Right atrium auricular region (tissue), 2 donors: Measurements from ENCODE around the gene ABL1. TPM values are rescaled to one million over a fixed set of nuclear protein-coding genes. Genes with fewer than 3 reads are reported as not detected.

ENCODE experiments used
- DNase-seq: peaks from one replicate; pipeline ENCODE4 v3.0.0-alpha.2; 2019; ENCODE audit warnings: low spot score
- H3K27ac ChIP-seq, 2 donors: fragments of 200-600 bp; sonication (generic); 1 replicate in 1 of 2; 2 replicates in 1 of 2; pipeline ENCODE4 v1.5.1; 2016 to 2019
- H3K27me3 ChIP-seq, 2 donors: fragments of 200-600 bp; sonication (generic); one replicate each; pipeline versions ENCODE4 v1.5.1 to v1.6.0; 2017 to 2019
- H3K36me3 ChIP-seq: fragments of 200-600 bp; sonication (generic); one replicate; pipeline ENCODE4 v1.5.1; 2016
- H3K4me1 ChIP-seq, 2 donors: fragments of 200-600 bp; sonication (generic); one replicate each; pipeline versions ENCODE4 v1.5.1 to v1.6.0; 2017 to 2019
- H3K4me3 ChIP-seq, 2 donors: fragments of 200-600 bp; sonication (generic); 1 replicate in 1 of 2; 2 replicates in 1 of 2; pipeline ENCODE4 v1.5.1; 2017 to 2019; ENCODE audit warnings: mild to moderate bottlenecking in 1 of 2, moderate library complexity in 1 of 2
- H3K9me3 ChIP-seq, 2 donors: fragments of 200-600 bp; sonication (generic); one replicate each; pipeline ENCODE4 v1.5.1; 2019
- CTCF ChIP-seq, 2 donors: fragments of 200-600 bp; sonication (generic); IDR thresholded peaks; one replicate each; pipeline ENCODE4 v1.5.1; 2019; ENCODE audit warnings: antibody characterized with exemption in 2 of 2
- total RNA-seq, 2 donors: library from RNA; depleted of rRNA; stranded (reverse); fragments of >200 nt; gene quantifications; one replicate each; pipeline ENCODE4 v1.1.0, GENCODE V29; 2016

ABL1 gene
- total RNA-seq, 2 donors from 2014 or later, result 26.3 to 38.9 TPM

GRCh38 chr9:130934246-130934645 lies 99.2 kb downstream of the ABL1 start:
- no peak for TF ChIP-seq CTCF (IDR thresholded peaks at IDR 0.05)
- Histone ChIP-seq H3K9me3 (no peaks in the 10 kb centered on the region), H3K27ac (no peak overlapping the region), H3K36me3 (no peaks in the 10 kb centered on the region), H3K4me3 (no peak overlapping the region), H3K4me1 (peaks cover 0 to 59% of the 10 kb centered on the region in 2 donors), H3K27me3 (peaks cover 8 to 27% of the 10 kb centered on the region in 2 donors)
- no peak for DNase-seq

- no peak for DNase-seq
- H3K4me1 ChIP-seq, result peaks cover 0 to 61% of the 10 kb centered on the region in 2 donors
- no peaks in the 10 kb centered on the region for H3K9me3 ChIP-seq
- TF ChIP-seq CTCF (IDR thresholded peaks at IDR 0.05), result no peak
- H3K4me3 ChIP-seq, result no peak overlapping the region
- H3K27me3 ChIP-seq, result peaks cover 8 to 30% of the 10 kb centered on the region in 2 donors
- H3K36me3 ChIP-seq, result no peaks in the 10 kb centered on the region
- H3K27ac ChIP-seq, result no peak overlapping the region
Measured at GRCh38 chr9:130934702-130935647, 99.9 kb downstream of the ABL1 start.

- H3K4me1 ChIP-seq, result peaks cover 0 to 69% of the 10 kb centered on the region in 2 donors
- no peaks in the 10 kb centered on the region for H3K36me3 ChIP-seq
- TF ChIP-seq CTCF (IDR thresholded peaks at IDR 0.05), result no peak
- no peak overlapping the region for H3K4me3 ChIP-seq
- no peaks in the 10 kb centered on the region for H3K9me3 ChIP-seq
- no peak for DNase-seq
- peaks cover 8 to 33% of the 10 kb centered on the region in 2 donors for H3K27me3 ChIP-seq
- H3K27ac ChIP-seq, result no peak overlapping the region
Measured at GRCh38 chr9:130935648-130936271, 100.7 kb downstream of the ABL1 start.

GRCh38 chr9:130936285-130937117 lies 101.4 kb downstream of the ABL1 start:
- Histone ChIP-seq H3K4me3 (no peak overlapping the region), H3K27me3 (peaks cover 8 to 35% of the 10 kb centered on the region in 2 donors), H3K4me1 (peaks cover 0 to 68% of the 10 kb centered on the region in 2 donors), H3K9me3 (no peaks in the 10 kb centered on the region), H3K36me3 (no peaks in the 10 kb centered on the region), H3K27ac (no peak overlapping the region)
- no peak for DNase-seq
- no peak for TF ChIP-seq CTCF (IDR thresholded peaks at IDR 0.05)

Other genes with a start within 250 kb of the ABL1 start
- not detected for gene PRDM12, start 170.7 kb upstream of the ABL1 start, total RNA-seq
- 10 to 100 TPM in 1 of 2 donors, 1 to 10 TPM in 1; 7.3 to 15.9 TPM for gene EXOSC2, start 141.5 kb upstream of the ABL1 start, total RNA-seq
- not detected for gene QRFP, start 61.6 kb downstream of the ABL1 start, total RNA-seq
- gene FIBCD1, start 104.0 kb downstream of the ABL1 start, total RNA-seq, result 1 to 10 TPM in 1 of 2 donors, under 1 TPM in 1; 0.20 to 4.6 TPM
- 1 to 10 TPM in 1 of 2 donors, under 1 TPM in 1; 0.56 to 1.6 TPM for gene LAMC3, start 173.9 kb downstream of the ABL1 start, total RNA-seq